ENCODE measurements around the gene PMP22.
A peak's percentile ranks its signal among the peaks of the same experiment; 100 is the strongest.

PMP22 gene

DNA sequence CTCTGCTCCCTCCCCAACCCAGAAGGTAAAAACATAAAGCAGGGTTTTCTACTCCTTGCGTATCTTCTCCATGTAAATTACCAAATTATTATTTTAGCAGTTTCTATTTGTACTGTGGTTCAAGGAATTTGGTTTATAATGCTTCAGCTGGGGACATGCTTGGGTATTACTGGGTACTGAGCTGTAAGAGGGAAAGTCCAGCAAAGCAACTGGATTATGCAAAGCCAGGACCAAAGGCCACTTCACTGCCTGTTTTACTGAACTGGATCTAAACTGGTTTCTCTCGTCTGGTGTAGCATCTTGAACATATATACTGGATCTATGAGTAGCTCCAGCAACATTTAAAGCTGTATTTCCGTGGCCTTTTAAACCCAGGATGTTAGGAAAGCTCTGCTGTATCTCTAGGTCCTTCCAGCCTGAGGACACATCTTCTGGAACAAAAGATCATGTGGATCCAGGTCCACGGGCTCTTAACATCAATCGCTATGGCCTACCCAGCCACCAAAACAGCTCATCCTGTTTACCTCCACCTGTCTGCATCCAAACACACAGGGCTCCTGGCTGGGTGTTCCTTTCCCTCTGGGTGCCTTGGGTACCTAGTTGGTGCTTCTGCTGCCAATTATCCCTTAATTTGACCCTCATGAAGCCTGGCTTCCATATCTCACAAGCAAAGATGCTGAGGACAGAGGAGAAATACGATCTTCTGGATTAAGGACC is 7.2 kb downstream of the PMP22 start:
- peaks cover 4 to 17% of the 10 kb centered on the region in 2 donors for H3K36me3 ChIP-seq (ENCODE audit: control insufficient read depth in 1 of 2, insufficient read depth in 2 of 2, low read length in 2 of 2)
- H3K4me1 ChIP-seq (ENCODE audit: control insufficient read depth in 1 of 2, insufficient read depth in 2 of 2, low read length in 2 of 2): peaks cover 19 to 43% of the 10 kb centered on the region in 2 donors
- H3K9ac ChIP-seq (ENCODE audit: low read depth in 1 of 2, low read length in 2 of 2): no peak overlapping the region
- H3K9me3 ChIP-seq (ENCODE audit: control insufficient read depth in 1 of 2, low read length in 2 of 2): no peaks in the 10 kb centered on the region
- no peak overlapping the region for H3K27ac ChIP-seq (ENCODE audit: low read depth, low read length)
- peaks cover 11 to 20% of the 10 kb centered on the region in 2 donors for H3K27me3 ChIP-seq (ENCODE audit: control insufficient read depth in 1 of 2, insufficient read depth in 2 of 2, low read length in 2 of 2)
- H3K4me3 ChIP-seq (ENCODE audit: low read depth in 1 of 2, low read length in 2 of 2): no peak overlapping the region

DNA sequence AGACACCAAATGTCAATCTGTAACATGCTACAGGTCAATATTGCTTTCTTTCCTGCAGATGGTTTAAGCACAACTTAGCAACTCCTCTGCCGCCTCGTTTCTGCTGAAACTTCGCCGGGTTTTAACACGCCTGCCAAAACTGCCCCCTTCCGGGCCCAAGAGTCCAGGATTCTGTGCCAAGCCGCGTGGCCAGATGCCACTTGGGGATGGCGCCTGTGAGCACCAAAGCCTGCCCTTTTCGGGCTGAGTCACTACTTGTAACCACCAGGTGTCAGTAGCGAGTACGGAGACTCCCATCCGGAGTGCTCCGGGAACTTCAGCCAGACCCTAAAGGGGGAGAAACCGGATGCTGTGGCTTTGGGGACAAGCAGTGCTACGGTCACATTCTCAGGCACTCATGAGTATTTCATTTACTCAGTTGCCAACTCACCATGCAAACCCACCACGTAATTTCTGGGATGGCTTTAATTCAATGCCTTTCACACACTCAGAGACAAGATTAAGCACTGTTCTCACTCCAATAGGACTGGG is 7.8 kb downstream of the PMP22 start:
- peaks cover 4 to 17% of the 10 kb centered on the region in 2 donors for H3K36me3 ChIP-seq (ENCODE audit: control insufficient read depth in 1 of 2, insufficient read depth in 2 of 2, low read length in 2 of 2)
- H3K27me3 ChIP-seq (ENCODE audit: control insufficient read depth in 1 of 2, insufficient read depth in 2 of 2, low read length in 2 of 2): peaks cover 8 to 15% of the 10 kb centered on the region in 2 donors
- H3K4me1 ChIP-seq (ENCODE audit: control insufficient read depth in 1 of 2, insufficient read depth in 2 of 2, low read length in 2 of 2): peaks cover 17 to 39% of the 10 kb centered on the region in 2 donors
- no peaks in the 10 kb centered on the region for H3K9me3 ChIP-seq (ENCODE audit: control insufficient read depth in 1 of 2, low read length in 2 of 2)
- peak overlapping the region; percentile 18 to 29 for H3K4me3 ChIP-seq (ENCODE audit: low read depth in 1 of 2, low read length in 2 of 2)
- peak overlapping the region in 1 of 2 donors; percentile 15 for H3K9ac ChIP-seq (ENCODE audit: low read depth in 1 of 2, low read length in 2 of 2)
- no peak overlapping the region for H3K27ac ChIP-seq (ENCODE audit: low read depth, low read length)

DNA sequence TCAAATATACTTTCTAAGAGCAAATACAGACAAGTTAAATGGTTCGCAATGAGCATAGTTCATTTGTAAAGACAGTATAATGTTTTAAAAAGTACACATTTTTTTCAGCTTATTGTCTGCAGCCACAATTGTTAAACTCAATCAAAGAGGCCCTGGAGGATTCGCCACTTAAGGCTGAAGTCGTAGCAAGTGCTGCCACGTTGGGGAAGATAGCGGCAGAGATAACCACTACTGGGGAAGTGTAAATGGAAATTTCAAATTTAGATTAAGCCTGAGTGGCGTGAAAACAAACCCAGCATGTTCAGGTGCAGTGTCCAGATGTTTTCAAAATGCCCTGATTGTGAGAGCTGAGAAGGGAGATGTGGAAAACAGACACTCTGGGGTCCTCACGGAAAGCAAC is 8.4 kb downstream of the PMP22 start:
- Histone ChIP-seq H3K4me1 (ENCODE audit: control insufficient read depth in 1 of 2, insufficient read depth in 2 of 2, low read length in 2 of 2) (peaks cover 17 to 33% of the 10 kb centered on the region in 2 donors), H3K27me3 (ENCODE audit: control insufficient read depth in 1 of 2, insufficient read depth in 2 of 2, low read length in 2 of 2) (peaks cover 5 to 8% of the 10 kb centered on the region in 2 donors), H3K9me3 (ENCODE audit: control insufficient read depth in 1 of 2, low read length in 2 of 2) (no peaks in the 10 kb centered on the region), H3K4me3 (ENCODE audit: low read depth in 1 of 2, low read length in 2 of 2) (peak overlapping the region in 1 of 2 donors; percentile 29), H3K36me3 (ENCODE audit: control insufficient read depth in 1 of 2, insufficient read depth in 2 of 2, low read length in 2 of 2) (peaks cover 4 to 17% of the 10 kb centered on the region in 2 donors), H3K27ac (ENCODE audit: low read depth, low read length) (no peak overlapping the region), H3K9ac (ENCODE audit: low read depth in 1 of 2, low read length in 2 of 2) (no peak overlapping the region)

DNA sequence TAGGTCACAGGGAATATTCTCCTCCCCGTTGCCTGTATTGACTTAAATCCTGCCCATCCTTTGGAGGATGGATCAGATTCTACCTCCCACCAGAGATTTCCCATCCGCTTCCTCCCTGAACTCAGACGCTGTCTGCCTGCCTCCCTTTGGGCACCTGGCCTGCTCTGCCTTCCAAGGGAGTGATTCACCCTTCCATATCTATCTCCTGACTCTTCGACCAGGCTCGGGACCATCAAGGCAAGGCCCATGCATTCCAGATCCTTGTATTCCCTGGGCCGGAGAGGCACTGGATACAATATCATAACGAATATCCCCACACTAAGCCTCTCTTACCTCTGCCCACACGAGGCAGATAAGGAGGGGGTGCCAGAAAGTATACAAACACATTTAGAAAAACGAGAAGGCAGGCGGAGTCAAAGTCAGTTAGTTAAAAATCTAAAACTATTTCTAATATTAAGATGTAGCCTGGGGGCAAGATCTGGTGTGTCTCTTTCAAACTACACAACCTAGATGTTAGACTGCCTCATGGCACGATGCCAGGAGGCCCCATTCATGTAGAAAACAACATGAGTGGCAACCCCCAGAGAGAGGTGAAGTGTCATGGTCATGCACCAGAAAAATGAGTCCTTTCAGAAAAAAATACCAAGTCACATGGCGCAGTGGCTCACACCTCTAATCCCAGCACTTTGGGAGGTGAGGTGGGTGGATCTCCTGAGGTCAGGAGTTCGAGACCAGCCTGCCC is 9.2 kb downstream of the PMP22 start:
- Histone ChIP-seq H3K4me3 (ENCODE audit: low read depth in 1 of 2, low read length in 2 of 2) (no peak overlapping the region), H3K9ac (ENCODE audit: low read depth in 1 of 2, low read length in 2 of 2) (no peak overlapping the region), H3K27me3 (ENCODE audit: control insufficient read depth in 1 of 2, insufficient read depth in 2 of 2, low read length in 2 of 2) (peaks cover 0 to under 1% of the 10 kb centered on the region in 2 donors), H3K27ac (ENCODE audit: low read depth, low read length) (no peak overlapping the region), H3K4me1 (ENCODE audit: control insufficient read depth in 1 of 2, insufficient read depth in 2 of 2, low read length in 2 of 2) (peaks cover 10 to 25% of the 10 kb centered on the region in 2 donors), H3K36me3 (ENCODE audit: control insufficient read depth in 1 of 2, insufficient read depth in 2 of 2, low read length in 2 of 2) (peaks cover 4 to 17% of the 10 kb centered on the region in 2 donors), H3K9me3 (ENCODE audit: control insufficient read depth in 1 of 2, low read length in 2 of 2) (no peaks in the 10 kb centered on the region)

DNA sequence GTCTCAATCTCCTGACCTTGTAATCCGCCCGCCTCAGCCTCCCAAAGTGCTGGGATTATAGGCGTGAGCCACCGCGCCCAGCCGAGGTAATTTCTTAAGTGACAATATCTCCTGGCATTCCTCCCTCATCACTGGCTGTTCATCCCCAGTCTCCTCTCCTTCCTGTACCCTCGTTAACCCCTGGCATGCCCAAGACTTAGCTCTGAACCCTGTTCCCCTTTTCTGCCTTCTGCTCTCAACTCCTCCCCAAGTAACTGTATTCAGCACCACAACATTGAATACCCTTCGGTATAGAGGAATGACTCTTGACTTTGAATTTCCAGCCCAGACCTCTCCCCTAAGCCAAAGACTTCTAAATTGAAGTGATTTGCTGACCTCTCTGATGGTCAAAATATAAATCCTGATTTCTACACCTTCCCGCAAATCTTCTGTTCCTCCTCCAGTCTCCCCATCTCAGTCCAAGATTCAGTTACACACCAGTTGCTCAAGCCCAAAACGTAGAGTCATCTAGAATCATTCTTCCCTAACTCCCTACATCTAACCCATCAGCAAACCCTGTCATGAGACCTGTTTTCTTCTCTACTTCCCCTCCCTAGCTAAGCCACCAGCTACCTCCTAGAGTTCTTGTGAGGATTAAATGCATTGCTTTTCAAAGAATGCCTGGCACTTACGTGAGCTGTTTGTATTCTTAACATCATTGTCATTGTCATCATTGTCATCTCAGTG is 14.8 kb downstream of the PMP22 start:
- no peak overlapping the region for H3K4me3 ChIP-seq (ENCODE audit: low read depth in 1 of 2, low read length in 2 of 2)
- no peaks in the 10 kb centered on the region for H3K27me3 ChIP-seq (ENCODE audit: control insufficient read depth in 1 of 2, insufficient read depth in 2 of 2, low read length in 2 of 2)
- H3K4me1 ChIP-seq (ENCODE audit: control insufficient read depth in 1 of 2, insufficient read depth in 2 of 2, low read length in 2 of 2): peaks cover 9 to 18% of the 10 kb centered on the region in 2 donors
- no peak overlapping the region for H3K27ac ChIP-seq (ENCODE audit: low read depth, low read length)
- no peak overlapping the region for H3K9ac ChIP-seq (ENCODE audit: low read depth in 1 of 2, low read length in 2 of 2)
- peaks cover 3 to 4% of the 10 kb centered on the region in 2 donors for H3K36me3 ChIP-seq (ENCODE audit: control insufficient read depth in 1 of 2, insufficient read depth in 2 of 2, low read length in 2 of 2)
- no peaks in the 10 kb centered on the region for H3K9me3 ChIP-seq (ENCODE audit: control insufficient read depth in 1 of 2, low read length in 2 of 2)

DNA sequence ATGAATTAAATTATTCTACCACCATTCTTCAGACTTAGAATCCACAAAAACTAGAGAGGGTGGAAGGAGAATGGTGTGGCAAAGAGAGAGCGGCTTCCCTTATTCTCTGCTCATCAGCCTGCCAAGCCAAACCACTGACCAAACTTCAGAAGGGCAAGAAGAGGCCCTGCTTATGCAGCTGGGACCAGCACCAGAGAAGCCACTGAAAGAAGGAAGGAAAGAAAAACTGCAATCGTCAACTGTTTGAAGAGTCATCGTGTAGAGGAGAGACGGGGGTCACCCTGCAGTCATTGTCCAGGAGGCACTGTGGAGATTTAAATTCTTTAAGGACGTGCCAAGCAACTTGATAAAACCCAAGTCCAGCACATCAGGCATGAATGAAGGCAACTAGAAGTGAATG is 15.6 kb downstream of the PMP22 start:
- no peak overlapping the region for H3K27ac ChIP-seq (ENCODE audit: low read depth, low read length)
- H3K27me3 ChIP-seq (ENCODE audit: control insufficient read depth in 1 of 2, insufficient read depth in 2 of 2, low read length in 2 of 2): no peaks in the 10 kb centered on the region
- H3K4me3 ChIP-seq (ENCODE audit: low read depth in 1 of 2, low read length in 2 of 2): no peak overlapping the region
- peaks cover 3 to 4% of the 10 kb centered on the region in 2 donors for H3K36me3 ChIP-seq (ENCODE audit: control insufficient read depth in 1 of 2, insufficient read depth in 2 of 2, low read length in 2 of 2)
- no peaks in the 10 kb centered on the region for H3K9me3 ChIP-seq (ENCODE audit: control insufficient read depth in 1 of 2, low read length in 2 of 2)
- peaks cover 9 to 18% of the 10 kb centered on the region in 2 donors for H3K4me1 ChIP-seq (ENCODE audit: control insufficient read depth in 1 of 2, insufficient read depth in 2 of 2, low read length in 2 of 2)
- H3K9ac ChIP-seq (ENCODE audit: low read depth in 1 of 2, low read length in 2 of 2): no peak overlapping the region

DNA sequence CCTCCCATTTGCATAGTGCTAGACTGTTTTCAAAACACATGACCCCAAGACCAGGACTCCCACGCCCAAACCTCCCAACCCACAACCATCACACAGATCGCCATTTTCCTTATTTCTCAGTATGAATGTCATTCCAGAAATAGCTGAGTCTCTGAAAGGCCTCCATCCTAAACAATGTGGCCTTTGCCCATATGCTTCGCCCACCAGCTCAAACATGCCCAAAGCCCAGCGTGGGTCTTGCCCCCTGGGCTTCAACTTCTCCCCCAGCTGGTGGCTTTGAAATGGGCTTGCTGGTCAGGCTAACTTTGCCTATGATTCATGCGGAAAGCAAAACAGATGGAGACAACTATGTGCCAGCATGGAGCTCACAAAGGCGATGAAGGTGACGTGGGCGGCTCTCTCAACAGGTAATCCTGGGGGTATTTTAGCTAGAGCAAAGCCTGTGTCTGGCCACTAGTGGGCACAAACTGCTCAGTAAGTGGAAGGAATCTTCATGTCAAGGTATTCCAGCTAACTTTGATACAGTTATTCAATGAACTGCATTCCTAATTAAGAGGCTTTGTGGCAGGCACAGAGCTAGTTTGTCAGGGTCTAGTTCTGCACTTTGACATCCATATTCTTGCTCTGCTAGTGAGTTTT is 17.1 kb downstream of the PMP22 start:
- no peak overlapping the region for H3K4me3 ChIP-seq (ENCODE audit: low read depth in 1 of 2, low read length in 2 of 2)
- H3K27me3 ChIP-seq (ENCODE audit: control insufficient read depth in 1 of 2, insufficient read depth in 2 of 2, low read length in 2 of 2): no peaks in the 10 kb centered on the region
- no peak overlapping the region for H3K27ac ChIP-seq (ENCODE audit: low read depth, low read length)
- peaks cover 9 to 18% of the 10 kb centered on the region in 2 donors for H3K4me1 ChIP-seq (ENCODE audit: control insufficient read depth in 1 of 2, insufficient read depth in 2 of 2, low read length in 2 of 2)
- H3K9ac ChIP-seq (ENCODE audit: low read depth in 1 of 2, low read length in 2 of 2): no peak overlapping the region
- H3K9me3 ChIP-seq (ENCODE audit: control insufficient read depth in 1 of 2, low read length in 2 of 2): no peaks in the 10 kb centered on the region
- no peaks in the 10 kb centered on the region for H3K36me3 ChIP-seq (ENCODE audit: control insufficient read depth in 1 of 2, insufficient read depth in 2 of 2, low read length in 2 of 2)

DNA sequence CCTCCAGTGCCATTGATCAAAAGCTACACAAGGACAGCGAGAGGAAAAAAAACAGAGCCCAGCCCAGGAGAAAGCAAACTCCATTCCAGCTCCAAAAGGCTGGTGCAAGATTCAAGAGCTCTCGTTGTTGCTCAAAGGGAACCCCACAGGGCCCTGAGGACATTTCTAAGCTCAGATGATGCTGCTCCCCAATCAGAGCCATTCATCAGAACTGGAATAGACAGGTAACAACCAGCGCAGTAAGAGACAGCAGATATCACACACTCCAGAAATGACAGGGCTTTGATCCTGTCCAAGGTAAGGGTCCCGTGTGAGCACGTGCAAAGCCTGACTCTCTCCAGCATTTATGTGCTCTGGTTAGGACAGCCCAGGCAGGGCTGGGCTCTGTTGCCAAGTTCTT is 20.1 kb downstream of the PMP22 start:
- no peaks in the 10 kb centered on the region for H3K36me3 ChIP-seq (ENCODE audit: control insufficient read depth in 1 of 2, insufficient read depth in 2 of 2, low read length in 2 of 2)
- H3K9me3 ChIP-seq (ENCODE audit: control insufficient read depth in 1 of 2, low read length in 2 of 2): no peaks in the 10 kb centered on the region
- H3K9ac ChIP-seq (ENCODE audit: low read depth in 1 of 2, low read length in 2 of 2): no peak overlapping the region
- no peak overlapping the region for H3K4me3 ChIP-seq (ENCODE audit: low read depth in 1 of 2, low read length in 2 of 2)
- H3K4me1 ChIP-seq (ENCODE audit: control insufficient read depth in 1 of 2, insufficient read depth in 2 of 2, low read length in 2 of 2): peaks cover 5 to 18% of the 10 kb centered on the region in 2 donors
- no peaks in the 10 kb centered on the region for H3K27me3 ChIP-seq (ENCODE audit: control insufficient read depth in 1 of 2, insufficient read depth in 2 of 2, low read length in 2 of 2)
- H3K27ac ChIP-seq (ENCODE audit: low read depth, low read length): no peak overlapping the region

DNA sequence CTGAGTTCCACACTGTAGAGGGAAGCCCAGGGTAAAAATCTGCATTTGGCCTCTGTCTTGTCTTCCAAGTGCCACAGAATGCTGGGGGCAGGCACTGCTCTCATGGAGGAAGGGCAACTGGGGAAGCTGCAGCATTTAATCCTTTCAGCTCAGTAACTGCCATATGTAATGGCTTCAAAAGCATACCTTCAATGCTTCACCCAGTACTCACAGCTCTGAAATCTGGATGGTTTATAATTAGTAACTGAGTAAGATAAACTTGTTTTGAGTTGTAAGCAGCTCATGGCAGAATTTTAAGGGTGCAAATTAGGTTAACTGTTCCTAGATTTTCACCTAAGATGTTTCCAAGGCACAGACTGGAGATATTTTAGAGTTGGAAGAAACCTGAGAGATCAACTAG is 24.5 kb downstream of the PMP22 start:
- Histone ChIP-seq H3K9me3 (ENCODE audit: control insufficient read depth in 1 of 2, low read length in 2 of 2) (no peaks in the 10 kb centered on the region), H3K4me3 (ENCODE audit: low read depth in 1 of 2, low read length in 2 of 2) (no peak overlapping the region), H3K4me1 (ENCODE audit: control insufficient read depth in 1 of 2, insufficient read depth in 2 of 2, low read length in 2 of 2) (peaks cover 13 to 20% of the 10 kb centered on the region in 2 donors), H3K36me3 (ENCODE audit: control insufficient read depth in 1 of 2, insufficient read depth in 2 of 2, low read length in 2 of 2) (peaks cover 8 to 9% of the 10 kb centered on the region in 2 donors), H3K9ac (ENCODE audit: low read depth in 1 of 2, low read length in 2 of 2) (no peak overlapping the region), H3K27ac (ENCODE audit: low read depth, low read length) (no peak overlapping the region), H3K27me3 (ENCODE audit: control insufficient read depth in 1 of 2, insufficient read depth in 2 of 2, low read length in 2 of 2) (no peaks in the 10 kb centered on the region)
